Measurements from ENCODE around the gene PLLP.

DNA sequence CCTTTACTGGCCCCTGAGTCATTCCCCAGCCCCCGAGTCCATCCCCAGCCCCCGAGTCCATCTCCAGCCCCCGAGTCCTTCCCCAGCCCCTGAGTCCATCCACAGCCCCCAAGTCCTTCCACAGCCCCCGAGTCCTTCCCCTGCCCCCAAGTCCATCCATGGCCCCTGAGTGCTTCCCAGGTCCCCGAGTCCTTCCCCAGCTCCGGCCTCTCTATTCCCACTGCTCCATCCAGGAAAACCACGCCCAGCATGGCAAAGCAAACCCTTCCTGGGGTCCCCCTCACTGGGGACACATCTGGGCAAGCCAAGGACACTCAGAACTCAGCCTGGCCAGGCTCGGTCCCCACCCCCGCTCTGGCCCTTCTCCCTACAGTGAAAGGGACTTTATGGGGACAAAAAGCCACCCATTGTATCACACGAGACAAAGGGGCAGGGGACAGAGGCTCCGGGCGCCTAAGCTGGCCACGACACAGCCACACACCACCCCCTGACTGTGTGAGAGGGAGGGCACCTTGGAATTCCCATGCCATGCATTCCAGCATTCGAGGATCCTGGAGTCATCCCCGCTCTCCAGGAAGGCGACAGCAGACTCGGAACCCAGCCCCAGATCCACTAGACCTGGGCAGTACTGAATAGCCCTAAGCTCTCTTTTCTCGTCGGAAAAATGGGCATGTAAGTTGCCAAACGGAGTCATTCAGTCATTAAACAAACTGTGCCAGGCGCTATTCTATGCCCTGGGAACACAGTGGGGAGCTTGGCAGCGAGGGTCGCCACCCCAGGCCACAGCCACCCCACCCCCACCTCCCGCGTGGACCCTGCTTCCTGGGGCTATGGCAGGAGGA lies 14.0 kb downstream of the PLLP start:
- TF ChIP-seq, protein P1, sequence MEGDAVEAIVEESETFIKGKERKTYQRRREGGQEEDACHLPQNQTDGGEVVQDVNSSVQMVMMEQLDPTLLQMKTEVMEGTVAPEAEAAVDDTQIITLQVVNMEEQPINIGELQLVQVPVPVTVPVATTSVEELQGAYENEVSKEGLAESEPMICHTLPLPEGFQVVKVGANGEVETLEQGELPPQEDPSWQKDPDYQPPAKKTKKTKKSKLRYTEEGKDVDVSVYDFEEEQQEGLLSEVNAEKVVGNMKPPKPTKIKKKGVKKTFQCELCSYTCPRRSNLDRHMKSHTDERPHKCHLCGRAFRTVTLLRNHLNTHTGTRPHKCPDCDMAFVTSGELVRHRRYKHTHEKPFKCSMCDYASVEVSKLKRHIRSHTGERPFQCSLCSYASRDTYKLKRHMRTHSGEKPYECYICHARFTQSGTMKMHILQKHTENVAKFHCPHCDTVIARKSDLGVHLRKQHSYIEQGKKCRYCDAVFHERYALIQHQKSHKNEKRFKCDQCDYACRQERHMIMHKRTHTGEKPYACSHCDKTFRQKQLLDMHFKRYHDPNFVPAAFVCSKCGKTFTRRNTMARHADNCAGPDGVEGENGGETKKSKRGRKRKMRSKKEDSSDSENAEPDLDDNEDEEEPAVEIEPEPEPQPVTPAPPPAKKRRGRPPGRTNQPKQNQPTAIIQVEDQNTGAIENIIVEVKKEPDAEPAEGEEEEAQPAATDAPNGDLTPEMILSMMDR (IDR thresholded peaks at IDR 0.05; ENCODE audit: borderline replicate concordance, extremely low read depth, low read length, poor library complexity, severe bottlenecking) = no peak
- no peak for TF ChIP-seq EZH2 (IDR thresholded peaks at IDR 0.05; ENCODE audit: borderline replicate concordance, low read depth, low read length, severe bottlenecking)
